Breast epithelium (tissue), 4 donors: ENCODE data around the gene FIBCD1. TPM values are rescaled to one million over a fixed set of nuclear protein-coding genes. Genes with fewer than 3 reads are reported as not detected.

ENCODE experiments used
- DNase-seq, 2 donors: peaks; one replicate each; pipeline ENCODE4 v3.0.0-alpha.2; 2019; ENCODE audit warnings: low spot score in 2 of 2
- H3K27ac ChIP-seq, 2 donors: fragments of 200-600 bp; sonication (generic) in 1 of 2; one replicate each; pipeline ENCODE4 v1.5.1; 2016 to 2019; ENCODE audit warnings: mild to moderate bottlenecking in 1 of 2
- H3K27me3 ChIP-seq, 2 donors: fragments of 200-600 bp; sonication (generic) in 1 of 2; one replicate each; pipeline versions ENCODE4 v1.5.1 to v1.6.0; 2017 to 2019; ENCODE audit warnings: control low read depth in 1 of 2, mild to moderate bottlenecking in 1 of 2
- H3K36me3 ChIP-seq: fragments of 200-600 bp; one replicate; pipeline ENCODE4 v1.5.1; 2019
- H3K4me1 ChIP-seq, 2 donors: fragments of 200-600 bp; sonication (generic); one replicate each; pipeline ENCODE4 v1.5.1; 2016 to 2019; ENCODE audit warnings: control low read depth in 1 of 2
- H3K4me3 ChIP-seq, 3 donors: fragments of 200-600 bp; sonication (generic); 1 replicate in 2 of 3; 2 replicates in 1 of 3; pipeline ENCODE4 v1.5.1; 2016 to 2019; ENCODE audit warnings: mild to moderate bottlenecking in 3 of 3, moderate library complexity in 2 of 3
- H3K9me3 ChIP-seq, 2 donors: fragments of 200-600 bp; sonication (generic) in 1 of 2; one replicate each; pipeline ENCODE4 v1.5.1; 2016 to 2019; ENCODE audit warnings: control low read depth in 1 of 2
- POLR2A ChIP-seq: fragments of 450-650 bp; IDR thresholded peaks from one replicate; pipeline ENCODE4 v1.6.1; 2016; ENCODE audit warnings: antibody characterized with exemption, mild to moderate bottlenecking, moderate library complexity
- POLR2AphosphoS5 ChIP-seq, 3 donors: sonication (generic); formaldehyde crosslinking; IDR thresholded peaks; one replicate each; pipeline ENCODE4 v1.6.1; 2017; ENCODE audit warnings: antibody characterized with exemption in 3 of 3
- intact Hi-C: fragments of 100-400 bp; cut with DNase I; formaldehyde crosslinking; loops from one replicate; pipeline ENCODE4 v1.15.1; 2023; ENCODE audit warnings: low total_unique reads
- total RNA-seq, 3 donors: library from RNA; depleted of rRNA; stranded (reverse); fragments of >200 nt; gene quantifications; one replicate each; pipeline ENCODE4 v1.1.0, GENCODE V29; 2016
- TF ChIP-seq, protein P1 (sequence below), 3 donors: fragments of 450-650 bp; IDR thresholded peaks; one replicate each; pipeline ENCODE4 v1.5.1; 2016 to 2017; ENCODE audit warnings: antibody characterized with exemption in 3 of 3, mild to moderate bottlenecking in 3 of 3, moderate library complexity in 3 of 3

Gene FIBCD1
- total RNA-seq, 3 donors from 2014 or later = 0.16 to 0.44 TPM; not detected in 1

DNA sequence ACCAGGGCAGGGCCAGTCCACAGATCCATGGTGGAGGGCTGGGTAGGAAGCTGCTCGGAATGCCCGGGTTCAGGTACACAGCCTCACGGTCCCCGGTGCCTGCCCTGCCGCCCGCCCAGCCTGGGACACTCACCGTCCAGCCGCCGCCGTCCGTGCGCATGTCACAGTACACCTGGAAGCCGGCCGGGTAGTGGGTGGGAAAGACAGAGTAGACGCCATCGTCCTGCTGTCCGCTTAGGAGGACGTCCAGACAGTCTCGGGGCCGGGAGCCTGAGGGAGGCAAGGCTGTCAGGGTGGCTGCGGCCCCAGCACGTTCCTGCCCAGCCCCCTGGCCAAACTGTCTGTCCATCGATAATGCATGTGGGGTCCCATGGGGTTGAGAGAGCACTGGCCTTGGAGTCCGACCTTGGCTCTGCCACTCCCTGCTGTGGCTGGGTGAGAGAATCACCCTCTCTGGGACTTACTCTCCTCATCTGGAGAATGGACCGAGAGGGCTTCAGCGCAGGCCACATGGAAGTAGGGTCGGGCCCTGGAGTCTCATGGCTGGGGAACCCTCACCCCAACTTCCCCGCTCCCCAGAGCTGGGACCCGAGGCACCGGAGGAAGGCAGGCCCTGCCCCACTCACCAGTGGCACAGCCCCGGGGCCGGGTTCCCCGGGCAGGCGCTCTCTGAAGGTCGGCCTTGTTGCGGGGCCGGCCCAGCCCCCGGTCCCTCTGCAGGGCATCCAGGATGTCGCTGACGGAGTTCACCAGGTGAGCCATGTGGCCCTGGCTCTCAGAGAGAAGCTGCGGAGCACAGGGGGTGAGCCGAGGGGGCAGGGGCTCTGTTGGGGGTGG is 15.2 kb downstream of the FIBCD1 start:
- intact Hi-C loops = no loop called here
- H3K36me3 ChIP-seq = no peaks in the 10 kb centered on the region
- no peak overlapping the region for H3K4me3 ChIP-seq
- H3K27me3 ChIP-seq = peaks cover 0 to 16% of the 10 kb centered on the region in 2 donors
- H3K9me3 ChIP-seq = no peaks in the 10 kb centered on the region
- no peak overlapping the region for H3K27ac ChIP-seq
- TF ChIP-seq POLR2A (no peak), POLR2AphosphoS5 (IDR thresholded peaks at IDR 0.05) (no peak)
- TF ChIP-seq, protein P1, sequence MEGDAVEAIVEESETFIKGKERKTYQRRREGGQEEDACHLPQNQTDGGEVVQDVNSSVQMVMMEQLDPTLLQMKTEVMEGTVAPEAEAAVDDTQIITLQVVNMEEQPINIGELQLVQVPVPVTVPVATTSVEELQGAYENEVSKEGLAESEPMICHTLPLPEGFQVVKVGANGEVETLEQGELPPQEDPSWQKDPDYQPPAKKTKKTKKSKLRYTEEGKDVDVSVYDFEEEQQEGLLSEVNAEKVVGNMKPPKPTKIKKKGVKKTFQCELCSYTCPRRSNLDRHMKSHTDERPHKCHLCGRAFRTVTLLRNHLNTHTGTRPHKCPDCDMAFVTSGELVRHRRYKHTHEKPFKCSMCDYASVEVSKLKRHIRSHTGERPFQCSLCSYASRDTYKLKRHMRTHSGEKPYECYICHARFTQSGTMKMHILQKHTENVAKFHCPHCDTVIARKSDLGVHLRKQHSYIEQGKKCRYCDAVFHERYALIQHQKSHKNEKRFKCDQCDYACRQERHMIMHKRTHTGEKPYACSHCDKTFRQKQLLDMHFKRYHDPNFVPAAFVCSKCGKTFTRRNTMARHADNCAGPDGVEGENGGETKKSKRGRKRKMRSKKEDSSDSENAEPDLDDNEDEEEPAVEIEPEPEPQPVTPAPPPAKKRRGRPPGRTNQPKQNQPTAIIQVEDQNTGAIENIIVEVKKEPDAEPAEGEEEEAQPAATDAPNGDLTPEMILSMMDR (IDR thresholded peaks at IDR 0.05) = no peak
- H3K4me1 ChIP-seq = no peaks in the 10 kb centered on the region
- no peak for DNase-seq

DNA sequence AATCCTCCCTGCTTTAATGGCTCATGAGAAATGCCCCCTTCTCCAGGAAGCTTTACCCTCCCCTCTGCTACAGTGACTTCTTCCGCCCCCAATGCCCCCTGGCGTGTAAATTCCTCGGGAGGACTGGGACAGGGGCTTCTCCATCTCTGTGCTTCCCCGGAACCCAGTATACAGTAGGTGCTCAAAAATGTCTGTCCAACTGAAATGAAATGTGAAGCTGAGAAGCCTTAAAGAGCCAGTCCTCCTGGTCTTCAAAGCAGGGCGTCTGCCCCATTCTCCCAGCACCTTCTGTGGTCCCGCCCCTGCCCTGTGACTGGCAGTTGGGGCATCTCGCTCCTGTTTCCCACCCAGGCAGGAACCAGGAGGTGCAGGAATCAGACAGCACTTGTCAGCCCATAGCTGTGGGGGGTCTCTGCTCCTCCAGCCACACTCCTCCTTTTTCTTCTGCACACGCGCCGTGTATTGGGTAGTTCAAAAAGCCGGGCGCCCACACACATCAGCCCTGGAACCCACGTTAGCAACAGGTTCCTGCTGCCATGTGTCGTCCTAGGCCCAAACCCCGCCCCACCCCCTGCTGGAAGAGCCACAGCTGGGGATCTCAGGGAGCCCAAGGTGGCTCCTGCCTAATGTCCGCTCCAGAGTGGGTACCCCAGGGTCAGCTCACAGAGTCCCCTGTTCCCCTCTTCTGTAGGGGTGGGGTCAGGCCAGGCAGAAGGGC is 16.0 kb downstream of the FIBCD1 start:
- DNase-seq = no peak
- intact Hi-C loops = no loop called here
- no peaks in the 10 kb centered on the region for H3K4me1 ChIP-seq
- TF ChIP-seq POLR2A (no peak), POLR2AphosphoS5 (IDR thresholded peaks at IDR 0.05) (no peak)
- TF ChIP-seq, protein P1 (IDR thresholded peaks at IDR 0.05) = no peak
- H3K4me3 ChIP-seq = no peak overlapping the region
- H3K9me3 ChIP-seq = no peaks in the 10 kb centered on the region
- H3K27ac ChIP-seq = no peak overlapping the region
- H3K36me3 ChIP-seq = no peaks in the 10 kb centered on the region
- H3K27me3 ChIP-seq = peaks cover 0 to 16% of the 10 kb centered on the region in 2 donors

DNA sequence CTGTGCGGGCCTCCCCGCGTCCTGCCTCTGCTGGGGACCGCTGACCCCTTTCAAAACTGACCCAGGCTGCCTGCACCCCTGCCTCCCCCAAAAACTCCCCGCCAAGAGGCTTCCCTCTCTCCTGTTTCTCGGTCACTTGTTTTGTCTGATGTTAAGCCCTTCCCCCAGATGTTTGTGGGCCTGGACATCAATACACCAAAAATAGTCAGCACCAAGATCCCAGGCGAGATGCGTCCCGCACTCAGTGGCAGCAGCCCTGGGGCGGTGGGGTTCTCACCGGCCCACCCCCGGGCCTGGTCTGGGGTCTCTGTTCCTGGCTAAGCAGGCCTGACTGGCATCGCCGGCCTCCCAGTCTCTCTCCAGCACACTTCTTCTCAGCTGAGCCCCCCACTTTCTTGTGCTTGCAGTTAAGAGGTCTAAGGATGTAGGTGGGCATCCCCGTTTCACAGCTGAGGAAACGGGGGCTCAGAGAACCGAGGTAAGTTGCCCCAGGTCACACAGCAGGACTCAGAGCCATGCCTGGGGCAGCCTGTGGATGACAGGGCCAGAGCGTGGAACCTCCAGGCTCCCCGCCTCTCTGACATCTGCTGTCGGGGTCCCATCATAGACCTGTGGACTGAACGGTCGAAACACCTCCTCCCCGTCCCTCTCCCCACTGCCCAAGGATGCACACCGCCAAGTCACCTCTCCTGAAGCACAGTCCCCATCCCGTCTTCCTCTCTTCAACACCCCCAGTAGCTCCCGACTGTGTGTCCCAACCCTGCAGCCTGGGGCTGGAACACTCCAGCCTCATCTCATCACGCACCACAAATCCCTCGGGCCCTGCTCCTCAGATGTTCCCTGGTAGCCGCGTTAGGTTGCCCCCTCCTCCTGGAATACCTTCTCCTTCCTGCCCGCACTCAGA is 16.8 kb downstream of the FIBCD1 start:
- no peaks in the 10 kb centered on the region for H3K4me1 ChIP-seq

DNA sequence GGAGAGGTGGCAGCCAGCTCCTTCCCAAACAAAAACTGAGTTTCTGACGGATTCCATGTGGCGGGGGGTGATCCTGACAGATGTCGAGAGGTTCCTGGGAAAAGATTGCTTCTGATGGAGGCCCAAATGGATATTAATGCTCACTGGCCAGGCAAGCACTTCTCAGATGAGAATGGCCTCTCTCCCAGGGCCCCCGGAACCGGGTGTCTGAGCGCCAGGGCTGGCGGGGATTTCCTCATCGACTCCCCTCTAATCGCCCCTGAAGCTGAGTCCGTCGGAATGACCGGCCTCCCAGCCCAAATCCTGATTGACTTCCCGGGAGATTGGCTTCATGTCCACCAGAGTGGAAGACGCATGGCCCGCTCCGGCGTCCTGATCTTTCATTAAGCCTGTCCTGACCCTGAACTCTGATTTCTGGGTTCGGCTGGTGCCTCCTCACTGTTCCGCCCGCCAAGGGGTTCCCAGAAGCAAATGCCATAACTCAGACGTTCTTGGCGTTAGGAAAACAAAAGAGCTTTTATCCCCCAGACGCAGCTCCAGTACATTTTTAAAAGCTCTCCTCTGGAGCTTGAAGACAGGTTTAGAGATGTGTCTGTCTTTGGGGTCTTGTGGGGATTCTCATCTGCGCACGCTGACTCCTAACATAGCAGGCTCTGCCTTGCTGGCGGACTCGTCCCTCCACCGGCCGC is 17.6 kb downstream of the FIBCD1 start:
- Histone ChIP-seq H3K4me1 (no peaks in the 10 kb centered on the region), H3K9me3 (no peaks in the 10 kb centered on the region), H3K36me3 (no peaks in the 10 kb centered on the region), H3K27ac (no peak overlapping the region), H3K27me3 (peaks cover 0 to 24% of the 10 kb centered on the region in 2 donors), H3K4me3 (no peak overlapping the region)
- intact Hi-C loops = no loop called here
- TF ChIP-seq POLR2AphosphoS5 (IDR thresholded peaks at IDR 0.05) (no peak), POLR2A (no peak)
- TF ChIP-seq, protein P1 (IDR thresholded peaks at IDR 0.05) = no peak
- no peak for DNase-seq

More for the DNA sequence above, 16.8 kb downstream of the FIBCD1 start:
- H3K4me3 ChIP-seq = no peak overlapping the region
- H3K27ac ChIP-seq = no peak overlapping the region
- H3K27me3 ChIP-seq = peaks cover 0 to 23% of the 10 kb centered on the region in 2 donors
- TF ChIP-seq POLR2A = no peak
- no peak for TF ChIP-seq POLR2AphosphoS5 (IDR thresholded peaks at IDR 0.05)
- TF ChIP-seq, protein P1 (IDR thresholded peaks at IDR 0.05) = no peak
- H3K9me3 ChIP-seq = no peaks in the 10 kb centered on the region
- DNase-seq = no peak
- intact Hi-C loops = no loop called here
- H3K36me3 ChIP-seq = no peaks in the 10 kb centered on the region
